HG02623 (cell line): ENCODE results near the gene MRPS6.

Source experiments
- ATAC-seq: cut with Tn5 transposase; IDR thresholded peaks from one replicate; pipeline ENCODE4 v1.9.1; 2021; ENCODE audit warnings: moderate library complexity; ENCODE audit not compliant: unreplicated experiment

Gene MRPS6

GRCh38 chr21:34065027-34065426 lies 8.4 kb upstream of the MRPS6 start:
- ATAC-seq: no peak

- no peak for ATAC-seq
These were observed 1.7 kb upstream of the MRPS6 start for GRCh38 chr21:34071683-34072082.

- no peak for ATAC-seq
These were observed 990 bp upstream of the MRPS6 start for GRCh38 chr21:34072145-34073031.

- ATAC-seq: peak; percentile 34
These were observed 438 bp downstream of the MRPS6 start for GRCh38 chr21:34073749-34074282.

GRCh38 chr21:34074283-34075090 lies 1.1 kb downstream of the MRPS6 start:
- no peak for ATAC-seq

GRCh38 chr21:34075091-34075425 lies 1.7 kb downstream of the MRPS6 start:
- ATAC-seq: no peak

- ATAC-seq: no peak
These were observed 2.6 kb downstream of the MRPS6 start for GRCh38 chr21:34075760-34076660.

GRCh38 chr21:34076835-34077234 lies 3.5 kb downstream of the MRPS6 start:
- no peak for ATAC-seq

DNA sequence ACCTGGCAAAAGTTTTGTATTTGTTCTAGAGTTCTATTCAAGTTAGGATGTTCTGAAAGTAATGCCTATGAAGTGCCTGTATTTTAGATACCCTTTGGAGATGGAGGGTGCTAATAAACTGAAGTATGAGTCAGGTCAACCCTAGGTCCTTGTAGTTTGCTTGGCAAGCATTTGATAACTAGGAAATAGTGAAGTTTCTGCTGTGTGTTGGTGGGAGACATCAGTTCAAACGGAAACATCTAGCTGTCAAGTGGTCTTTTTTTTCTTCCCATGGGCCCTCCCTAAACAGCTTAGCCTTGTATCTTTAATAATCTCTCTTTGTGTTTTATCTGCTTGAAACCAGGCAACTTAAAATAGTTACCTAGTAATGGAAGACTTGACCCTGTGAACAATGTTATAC lies 4.5 kb downstream of the MRPS6 start:
- no peak for ATAC-seq

GRCh38 chr21:34078915-34079314 lies 5.5 kb downstream of the MRPS6 start:
- ATAC-seq: no peak

- no peak for ATAC-seq
These were observed 7.3 kb downstream of the MRPS6 start for GRCh38 chr21:34080710-34081109.

GRCh38 chr21:34082769-34083168 lies 9.4 kb downstream of the MRPS6 start:
- no peak for ATAC-seq

DNA sequence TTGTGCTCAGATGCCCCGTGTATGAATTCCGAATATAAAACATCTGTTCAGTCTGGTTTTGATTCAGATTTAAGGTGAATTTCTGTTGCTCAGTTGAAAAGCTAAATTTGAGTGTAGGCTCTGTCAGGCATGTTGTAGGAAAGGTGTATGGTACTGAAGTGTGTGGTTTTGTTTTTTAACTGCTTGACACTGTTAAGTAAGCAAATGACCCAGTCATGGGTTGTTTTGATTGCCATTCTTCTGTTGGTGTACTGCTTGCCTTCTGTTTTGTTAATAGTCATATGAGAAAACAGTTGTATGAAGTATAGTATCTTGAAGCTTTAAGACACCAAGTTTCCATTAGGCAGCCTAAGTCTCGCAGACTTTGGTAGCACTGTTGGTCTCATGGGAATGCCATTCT lies 10.0 kb downstream of the MRPS6 start:
- no peak for ATAC-seq

- ATAC-seq: no peak
These were observed 11.8 kb downstream of the MRPS6 start for GRCh38 chr21:34085129-34085528.

GRCh38 chr21:34086887-34087306 lies 13.5 kb downstream of the MRPS6 start:
- no peak for ATAC-seq

GRCh38 chr21:34088752-34089151 lies 15.4 kb downstream of the MRPS6 start:
- ATAC-seq: no peak

- ATAC-seq: no peak
These were observed 17.7 kb downstream of the MRPS6 start for GRCh38 chr21:34091032-34091431.

- ATAC-seq: no peak
These were observed 18.2 kb downstream of the MRPS6 start for GRCh38 chr21:34091607-34092006.

DNA sequence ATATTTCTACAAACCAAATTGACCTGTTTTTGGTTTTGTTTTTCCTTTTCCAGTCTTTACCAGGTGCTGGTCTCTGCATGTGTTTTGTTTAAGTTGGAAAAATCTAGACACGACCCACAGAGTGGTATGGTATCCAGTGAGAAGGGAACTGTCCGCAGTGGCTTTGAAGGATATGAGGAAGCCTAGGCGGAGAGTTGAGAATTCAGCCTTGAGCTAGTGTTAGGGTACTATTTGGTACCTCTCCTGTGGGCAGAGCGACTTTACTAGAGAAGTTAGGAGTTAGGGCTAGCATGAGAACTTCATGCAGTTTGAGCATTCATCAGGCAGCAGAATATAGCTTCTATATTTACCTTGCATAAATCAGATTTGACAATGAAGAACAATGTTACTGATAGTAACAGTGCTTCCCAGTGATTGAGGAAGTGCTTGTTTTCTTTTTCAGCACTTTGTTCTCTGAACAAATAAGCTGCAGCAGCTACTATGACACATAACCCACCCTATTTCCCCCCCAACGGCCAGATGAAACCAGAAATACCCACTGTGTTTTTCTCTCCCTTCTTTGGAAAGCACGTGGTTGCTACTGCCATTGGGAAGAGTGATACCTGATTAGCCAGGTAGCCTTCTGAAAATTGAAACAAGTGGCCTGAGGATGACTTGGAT lies 19.0 kb downstream of the MRPS6 start:
- ATAC-seq: no peak

DNA sequence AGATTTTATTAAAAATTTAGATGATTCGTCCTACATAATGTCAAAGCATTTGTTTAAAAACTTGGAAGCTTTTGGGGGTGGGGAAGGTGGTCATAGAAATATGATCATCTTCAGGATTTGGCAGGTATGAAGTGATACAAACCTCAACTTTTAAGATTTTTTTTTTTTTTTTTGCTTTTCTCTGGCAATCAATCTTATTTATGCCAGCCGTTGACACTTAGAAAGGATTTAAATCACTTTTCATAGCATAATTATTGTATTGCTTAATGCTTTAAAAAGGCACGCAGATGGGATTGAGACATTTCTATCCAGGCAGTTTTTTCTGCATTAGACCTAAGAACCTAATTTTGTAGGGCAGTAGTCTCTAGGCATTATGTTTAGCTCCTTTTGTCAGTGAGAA lies 19.7 kb downstream of the MRPS6 start:
- ATAC-seq: no peak
